ENCODE results near the gene PRKCE.

PRKCE gene

GRCh38 chr2:45843136-45843535, 191.7 kb downstream of the PRKCE start:
- H3K4me3 ChIP-seq (ENCODE audit: low read depth, low read length) = no peak overlapping the region

GRCh38 chr2:45844796-45845457, 193.5 kb downstream of the PRKCE start:
- H3K4me3 ChIP-seq (ENCODE audit: low read depth, low read length) = no peak overlapping the region

More at GRCh38 chr2:45843136-45843535, 191.7 kb downstream of the PRKCE start:
- TF ChIP-seq CTCF (IDR thresholded peaks at IDR 0.05; ENCODE audit: borderline replicate concordance, insufficient read depth, low read depth, low read length) = no peak

GRCh38 chr2:45845566-45845965, 194.1 kb downstream of the PRKCE start:
- TF ChIP-seq CTCF (IDR thresholded peaks at IDR 0.05; ENCODE audit: borderline replicate concordance, insufficient read depth, low read depth, low read length) = no peak
- H3K4me3 ChIP-seq (ENCODE audit: low read depth, low read length) = no peak overlapping the region

More at GRCh38 chr2:45844796-45845457, 193.5 kb downstream of the PRKCE start:
- TF ChIP-seq CTCF (IDR thresholded peaks at IDR 0.05; ENCODE audit: borderline replicate concordance, insufficient read depth, low read depth, low read length) = no peak

- no peak overlapping the region for H3K4me3 ChIP-seq (ENCODE audit: low read depth, low read length)
- no peak for TF ChIP-seq CTCF (IDR thresholded peaks at IDR 0.05; ENCODE audit: borderline replicate concordance, insufficient read depth, low read depth, low read length)
Observed at GRCh38 chr2:45849491-45850283, 198.2 kb downstream of the PRKCE start.

- no peak overlapping the region for H3K4me3 ChIP-seq (ENCODE audit: low read depth, low read length)
- no peak for TF ChIP-seq CTCF (IDR thresholded peaks at IDR 0.05; ENCODE audit: borderline replicate concordance, insufficient read depth, low read depth, low read length)
Observed at GRCh38 chr2:45850558-45850957, 199.1 kb downstream of the PRKCE start.

- H3K4me3 ChIP-seq (ENCODE audit: low read depth, low read length) = no peak overlapping the region
- no peak for TF ChIP-seq CTCF (IDR thresholded peaks at IDR 0.05; ENCODE audit: borderline replicate concordance, insufficient read depth, low read depth, low read length)
Observed at GRCh38 chr2:45851111-45851510, 199.6 kb downstream of the PRKCE start.
